RWPE2 (cell line): Measurements from ENCODE around the gene MSH2.
"Not testable (repeated sequence)": the region's sequence is repeated elsewhere in the genome, so short reads cannot be mapped to it uniquely, and the experiment has no call there.

Source experiments
- ATAC-seq: fragments of 200-7000 bp; cut with Tn5 transposase; 3 replicates; pipeline ENCODE4 v1.9.1; 2021; ENCODE audit warnings: low read depth
- DNase-seq: peaks from one replicate; pipeline ENCODE4 v3.0.0-alpha.2; 2020; ENCODE audit warnings: low spot score
- H3K27ac ChIP-seq: fragments of 450-650 bp; 2 replicates; pipeline ENCODE4 v1.5.1; 2017; ENCODE audit warnings: mild to moderate bottlenecking; ENCODE audit not compliant: poor library complexity, severe bottlenecking
- H3K27me3 ChIP-seq: fragments of 250-450 bp; sonication (Bioruptor Pico); 2 replicates; pipeline ENCODE4 v1.5.1; 2021; ENCODE audit warnings: mild to moderate bottlenecking, moderate library complexity; ENCODE audit not compliant: insufficient read depth, poor library complexity, severe bottlenecking
- H3K36me3 ChIP-seq: fragments of 250-450 bp; sonication (Bioruptor Pico); 2 replicates; pipeline ENCODE4 v1.5.1; 2020; ENCODE audit warnings: low read depth, mild to moderate bottlenecking, moderate library complexity
- H3K4me1 ChIP-seq: fragments of 250-450 bp; sonication (Bioruptor Pico); 2 replicates; pipeline ENCODE4 v1.5.1; 2021; ENCODE audit warnings: mild to moderate bottlenecking, moderate library complexity; ENCODE audit not compliant: insufficient read depth, poor library complexity, severe bottlenecking
- H3K4me3 ChIP-seq: fragments of 250-450 bp; sonication (Bioruptor Pico); 2 replicates; pipeline ENCODE4 v1.5.1; 2021; ENCODE audit warnings: mild to moderate bottlenecking, moderate library complexity; ENCODE audit not compliant: severe bottlenecking
- H3K9me3 ChIP-seq: fragments of 250-450 bp; sonication (Bioruptor Pico); 2 replicates; pipeline ENCODE4 v1.5.1; 2021; ENCODE audit warnings: mild to moderate bottlenecking, moderate library complexity; ENCODE audit not compliant: severe bottlenecking
- TF ChIP-seq, protein P1 (sequence below): fragments of 450-650 bp; IDR thresholded peaks from one replicate; pipeline ENCODE4 v1.5.1; 2017; ENCODE audit warnings: mild to moderate bottlenecking, moderate library complexity; ENCODE audit not compliant: poor library complexity, severe bottlenecking

Gene MSH2

DNA sequence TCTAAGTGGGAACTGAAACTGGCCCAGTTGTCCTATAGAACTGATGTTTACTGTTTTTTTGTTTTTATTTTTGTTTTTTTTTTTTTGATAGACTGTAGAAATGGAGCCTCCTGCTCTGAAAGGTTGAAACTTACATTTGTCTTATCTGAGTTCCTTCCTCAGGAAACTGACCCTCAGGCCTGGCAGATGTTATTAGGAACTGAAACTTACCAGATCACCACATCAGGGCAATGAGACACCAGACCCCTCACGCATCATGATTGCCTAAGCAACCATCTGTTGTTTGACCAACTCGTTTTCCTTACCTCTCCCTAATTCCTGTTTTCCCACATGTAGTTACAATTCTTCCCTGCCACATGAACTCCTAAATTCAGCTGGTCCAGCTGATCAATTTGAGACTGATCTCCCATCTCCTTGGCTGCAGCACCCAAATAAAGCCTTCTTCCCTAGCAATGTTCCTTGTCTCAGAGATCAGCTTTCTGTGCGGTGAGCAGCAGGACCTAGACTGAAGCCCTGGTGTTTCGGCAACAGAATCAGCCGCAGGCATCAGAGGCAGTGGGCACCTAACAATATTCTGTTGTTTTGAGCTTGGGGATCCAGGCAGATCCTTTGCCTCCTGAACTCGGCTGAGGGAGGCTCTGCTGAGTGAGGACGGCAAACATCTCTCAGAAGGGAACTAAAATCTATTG lies 96.8 kb downstream of the MSH2 start:
- no peak for DNase-seq
- no peaks in the 10 kb centered on the region for H3K36me3 ChIP-seq
- TF ChIP-seq, protein P1, sequence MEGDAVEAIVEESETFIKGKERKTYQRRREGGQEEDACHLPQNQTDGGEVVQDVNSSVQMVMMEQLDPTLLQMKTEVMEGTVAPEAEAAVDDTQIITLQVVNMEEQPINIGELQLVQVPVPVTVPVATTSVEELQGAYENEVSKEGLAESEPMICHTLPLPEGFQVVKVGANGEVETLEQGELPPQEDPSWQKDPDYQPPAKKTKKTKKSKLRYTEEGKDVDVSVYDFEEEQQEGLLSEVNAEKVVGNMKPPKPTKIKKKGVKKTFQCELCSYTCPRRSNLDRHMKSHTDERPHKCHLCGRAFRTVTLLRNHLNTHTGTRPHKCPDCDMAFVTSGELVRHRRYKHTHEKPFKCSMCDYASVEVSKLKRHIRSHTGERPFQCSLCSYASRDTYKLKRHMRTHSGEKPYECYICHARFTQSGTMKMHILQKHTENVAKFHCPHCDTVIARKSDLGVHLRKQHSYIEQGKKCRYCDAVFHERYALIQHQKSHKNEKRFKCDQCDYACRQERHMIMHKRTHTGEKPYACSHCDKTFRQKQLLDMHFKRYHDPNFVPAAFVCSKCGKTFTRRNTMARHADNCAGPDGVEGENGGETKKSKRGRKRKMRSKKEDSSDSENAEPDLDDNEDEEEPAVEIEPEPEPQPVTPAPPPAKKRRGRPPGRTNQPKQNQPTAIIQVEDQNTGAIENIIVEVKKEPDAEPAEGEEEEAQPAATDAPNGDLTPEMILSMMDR = no peak
- H3K9me3 ChIP-seq = no peaks in the 10 kb centered on the region
- ATAC-seq = no peak
- no peak overlapping the region for H3K4me3 ChIP-seq
- H3K4me1 ChIP-seq = peaks cover 19% of the 10 kb centered on the region
- H3K27me3 ChIP-seq = no peaks in the 10 kb centered on the region
- H3K27ac ChIP-seq = no peak overlapping the region

DNA sequence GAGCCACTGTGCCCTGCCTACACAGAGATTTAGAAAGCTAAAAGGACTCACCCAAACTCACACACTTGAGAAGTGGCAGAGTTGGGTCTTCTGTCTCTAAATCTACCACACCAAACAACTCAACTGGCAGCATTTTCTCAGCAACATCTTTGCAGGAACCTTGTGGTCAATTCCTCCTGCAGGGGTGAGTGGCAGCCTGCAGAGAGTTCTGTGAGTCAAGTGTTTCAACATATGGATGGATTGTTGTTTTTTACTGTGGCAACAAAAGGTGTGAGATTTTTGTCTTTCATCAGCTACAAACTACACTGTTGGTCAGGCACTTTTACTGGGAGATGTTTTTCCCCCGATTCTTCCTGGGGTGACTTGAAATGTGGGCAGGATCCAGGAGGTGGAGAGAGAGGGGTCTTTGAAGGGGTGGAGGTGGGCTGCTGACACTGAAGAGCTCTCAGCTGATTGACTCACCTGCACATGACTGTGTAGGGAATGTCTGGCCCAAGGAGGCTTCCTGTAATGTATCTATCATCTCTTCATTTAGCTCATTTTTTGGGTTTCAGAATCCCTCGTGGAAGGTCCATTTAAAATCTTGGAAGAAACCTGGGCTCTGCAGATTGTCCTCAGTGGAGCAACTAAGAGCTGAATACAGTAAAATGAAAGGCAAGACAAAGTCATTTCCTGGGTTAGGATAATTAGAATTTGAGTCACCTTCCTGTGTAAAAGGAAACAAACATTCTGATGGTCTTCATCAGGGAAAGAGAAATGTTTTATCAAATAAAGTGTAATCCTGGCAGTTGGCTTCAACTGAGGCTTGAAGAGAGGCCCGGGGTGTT lies 98.6 kb downstream of the MSH2 start:
- peak overlapping the region; percentile 76 for H3K27ac ChIP-seq
- H3K4me3 ChIP-seq = no peak overlapping the region
- H3K4me1 ChIP-seq = peaks cover 19% of the 10 kb centered on the region
- ATAC-seq (peak; percentile 72), DNase-seq (no peak)
- H3K27me3 ChIP-seq = no peaks in the 10 kb centered on the region
- H3K36me3 ChIP-seq = no peaks in the 10 kb centered on the region
- TF ChIP-seq, protein P1 = no peak
- no peaks in the 10 kb centered on the region for H3K9me3 ChIP-seq

DNA sequence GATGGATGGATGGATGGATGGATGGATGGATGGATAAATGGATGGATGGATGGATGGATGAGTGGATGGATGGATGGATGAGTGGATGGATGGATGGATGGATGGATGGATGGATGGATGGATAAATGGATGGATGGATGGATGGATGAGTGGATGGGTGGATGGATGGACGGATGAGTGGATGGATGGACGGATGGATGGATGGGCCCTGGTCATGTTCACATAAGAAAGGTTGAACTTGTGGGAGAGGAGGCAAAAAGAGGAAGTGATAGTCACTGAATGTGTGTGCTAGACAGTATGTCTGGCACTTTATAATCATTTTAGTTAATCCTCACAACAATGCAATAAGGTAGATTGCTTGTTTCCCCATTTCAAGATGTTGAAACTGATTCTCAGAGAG lies 99.5 kb downstream of the MSH2 start:
- H3K36me3 ChIP-seq, ATAC-seq, H3K4me3 ChIP-seq, H3K27me3 ChIP-seq, DNase-seq, H3K9me3 ChIP-seq: not testable (repeated sequence)
- Histone ChIP-seq H3K27ac (peak overlapping the region; percentile 76), H3K4me1 (peaks cover 19% of the 10 kb centered on the region)

DNA sequence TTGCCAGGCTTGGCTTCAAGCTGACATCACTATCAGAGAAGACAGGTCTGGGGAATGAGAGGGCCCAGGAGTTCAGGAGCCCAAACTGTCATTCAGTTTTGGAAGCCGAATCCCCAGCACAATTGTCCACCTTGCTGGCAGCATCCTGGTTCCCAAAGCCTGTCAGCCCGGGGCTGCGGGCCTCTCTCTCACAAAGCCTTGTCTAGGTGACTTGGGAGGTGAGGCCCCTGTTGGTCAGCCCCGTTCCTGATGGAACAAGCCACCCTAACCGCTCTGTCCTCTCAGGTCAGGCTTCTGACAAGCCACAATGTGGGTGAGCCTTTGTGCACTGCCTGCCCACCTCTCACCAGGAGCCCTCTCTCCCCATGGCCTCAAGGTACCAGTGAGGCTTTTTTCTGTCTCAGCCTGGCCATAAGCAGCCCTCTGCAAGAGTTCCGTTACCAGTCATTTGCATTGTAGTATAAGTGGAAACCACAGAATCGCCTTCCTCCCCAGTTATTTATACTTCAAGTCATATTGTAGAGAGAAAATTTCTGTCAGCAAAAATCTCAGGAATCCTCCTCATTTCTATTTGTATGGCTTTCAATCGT lies 100.6 kb downstream of the MSH2 start:
- no peak for DNase-seq
- TF ChIP-seq, protein P1 = no peak
- Histone ChIP-seq H3K9me3 (no peaks in the 10 kb centered on the region), H3K4me3 (no peak overlapping the region), H3K36me3 (no peaks in the 10 kb centered on the region), H3K27me3 (no peaks in the 10 kb centered on the region), H3K27ac (no peak overlapping the region), H3K4me1 (peaks cover 13% of the 10 kb centered on the region)
- no peak for ATAC-seq

DNA sequence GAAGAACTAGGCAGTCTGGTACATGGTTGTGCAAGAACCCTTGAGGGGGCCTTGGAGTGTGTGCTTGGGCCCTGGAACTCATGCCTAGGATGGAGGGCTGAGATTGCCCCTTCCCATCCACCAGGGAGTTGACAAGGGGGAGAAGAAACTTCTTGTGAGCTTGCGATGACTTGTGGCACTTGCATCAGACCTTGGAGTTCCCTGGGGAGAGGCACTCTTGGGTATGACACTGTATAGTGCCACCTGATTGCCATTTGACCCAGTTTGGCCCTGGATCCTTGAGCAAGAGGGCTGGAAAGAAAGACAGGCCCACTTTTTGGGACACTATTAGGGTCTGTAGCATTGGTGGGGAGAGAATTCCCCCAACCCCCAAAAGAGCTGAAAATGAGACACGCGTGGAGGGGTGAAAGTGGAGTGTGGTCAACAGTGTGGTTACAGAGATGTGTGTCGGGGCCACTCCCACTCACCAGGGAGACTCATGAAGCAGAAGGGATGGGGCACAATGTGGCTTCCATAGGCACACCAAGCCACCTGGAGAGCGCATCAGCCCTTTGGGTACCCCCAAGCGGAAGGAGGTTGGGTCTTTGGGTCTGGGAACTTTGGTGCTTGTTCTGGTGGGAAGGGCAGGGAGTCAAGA lies 101.3 kb downstream of the MSH2 start:
- no peak overlapping the region for H3K27ac ChIP-seq
- no peak for DNase-seq
- H3K36me3 ChIP-seq = no peaks in the 10 kb centered on the region
- peaks cover 13% of the 10 kb centered on the region for H3K4me1 ChIP-seq
- H3K4me3 ChIP-seq = no peak overlapping the region
- no peaks in the 10 kb centered on the region for H3K9me3 ChIP-seq
- no peak for ATAC-seq
- H3K27me3 ChIP-seq = no peaks in the 10 kb centered on the region
- TF ChIP-seq, protein P1 = no peak
